OCI-LY7 (cell line): ENCODE measurements around the gene ZBTB44.

Source experiments
- EZH2phosphoT487 ChIP-seq: fragments of 200-600 bp; sonication (generic); IDR thresholded peaks from 2 replicates; pipeline ENCODE4 v1.6.1; 2018; ENCODE audit warnings: low read depth, borderline replicate concordance, mild to moderate bottlenecking, mixed run types, antibody characterized with exemption, low read length, moderate library complexity, mixed read lengths
- TF ChIP-seq, protein P1 (sequence below): fragments of 200-600 bp; sonication (generic); conservative IDR thresholded peaks from 2 replicates; pipeline ENCODE4 v1.5.1; 2014; ENCODE audit warnings: mild to moderate bottlenecking, antibody characterized with exemption, low read length, moderate library complexity, mixed read lengths

DNA sequence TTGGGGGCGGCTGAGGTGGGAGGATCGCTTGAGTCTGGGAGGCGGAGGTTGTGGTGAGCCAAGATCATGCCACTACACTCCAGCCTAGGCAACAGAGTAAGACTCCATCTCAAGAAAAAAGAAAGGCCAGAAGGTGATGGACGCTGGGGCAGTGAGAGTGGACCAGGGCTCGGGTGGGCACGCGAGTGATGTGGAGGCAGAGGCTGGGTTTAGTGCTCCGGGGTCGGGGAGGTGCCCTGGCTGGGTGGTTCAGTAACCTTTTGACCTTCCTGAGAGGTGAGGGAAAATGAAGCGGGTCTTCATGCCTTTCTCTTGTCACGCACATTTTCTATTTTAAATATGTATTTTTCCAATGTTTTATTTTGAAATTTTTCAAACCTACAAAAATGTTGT lies 110.0 kb downstream of the ZBTB44 start:
- TF ChIP-seq, protein P1, sequence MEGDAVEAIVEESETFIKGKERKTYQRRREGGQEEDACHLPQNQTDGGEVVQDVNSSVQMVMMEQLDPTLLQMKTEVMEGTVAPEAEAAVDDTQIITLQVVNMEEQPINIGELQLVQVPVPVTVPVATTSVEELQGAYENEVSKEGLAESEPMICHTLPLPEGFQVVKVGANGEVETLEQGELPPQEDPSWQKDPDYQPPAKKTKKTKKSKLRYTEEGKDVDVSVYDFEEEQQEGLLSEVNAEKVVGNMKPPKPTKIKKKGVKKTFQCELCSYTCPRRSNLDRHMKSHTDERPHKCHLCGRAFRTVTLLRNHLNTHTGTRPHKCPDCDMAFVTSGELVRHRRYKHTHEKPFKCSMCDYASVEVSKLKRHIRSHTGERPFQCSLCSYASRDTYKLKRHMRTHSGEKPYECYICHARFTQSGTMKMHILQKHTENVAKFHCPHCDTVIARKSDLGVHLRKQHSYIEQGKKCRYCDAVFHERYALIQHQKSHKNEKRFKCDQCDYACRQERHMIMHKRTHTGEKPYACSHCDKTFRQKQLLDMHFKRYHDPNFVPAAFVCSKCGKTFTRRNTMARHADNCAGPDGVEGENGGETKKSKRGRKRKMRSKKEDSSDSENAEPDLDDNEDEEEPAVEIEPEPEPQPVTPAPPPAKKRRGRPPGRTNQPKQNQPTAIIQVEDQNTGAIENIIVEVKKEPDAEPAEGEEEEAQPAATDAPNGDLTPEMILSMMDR: no peak
- TF ChIP-seq EZH2phosphoT487: no peak
